GM12864 (cell line): ENCODE data around the gene FERMT1.

ENCODE experiments used
- DNase-seq: peaks from one replicate; pipeline ENCODE4 v3.0.0-alpha.2; 2011; ENCODE audit warnings: low read depth
- H3K4me3 ChIP-seq: 2 replicates; pipeline ENCODE4 v1.5.1; 2011; ENCODE audit warnings: mild to moderate bottlenecking, low read depth, low read length, control low read depth
- CTCF ChIP-seq: IDR thresholded peaks from 2 replicates; pipeline ENCODE4 v1.5.1; 2011; ENCODE audit warnings: low read depth, mild to moderate bottlenecking, moderate library complexity, low read length, control low read depth, inconsistent platforms; ENCODE audit errors: missing control alignments

Gene FERMT1

GRCh38 chr20:6053776-6054688 lies 68.8 kb downstream of the FERMT1 start, which contains the start of gene LRRN4:
LRRN4 (minus strand) TSS chr20:6054060; CDS start chr20:6052799, 1,261 bp downstream.
- H3K4me3 ChIP-seq: no peak within 1 kb of the TSS
- no peak for TF ChIP-seq CTCF
- no peak for DNase-seq

- DNase-seq: no peak
- H3K4me3 ChIP-seq: no peak overlapping the region
- no peak for TF ChIP-seq CTCF
Observed at GRCh38 chr20:6053064-6053775, 69.6 kb downstream of the FERMT1 start.

- H3K4me3 ChIP-seq: no peak overlapping the region
Observed at GRCh38 chr20:6051505-6051904, 71.3 kb downstream of the FERMT1 start.

GRCh38 chr20:6048391-6048790 lies 74.4 kb downstream of the FERMT1 start:
- no peak for DNase-seq
- H3K4me3 ChIP-seq: no peak overlapping the region
- TF ChIP-seq CTCF: no peak

More at GRCh38 chr20:6051505-6051904, 71.3 kb downstream of the FERMT1 start:
- DNase-seq: no peak
- TF ChIP-seq CTCF: no peak

GRCh38 chr20:6046432-6046831 lies 76.4 kb downstream of the FERMT1 start:
- no peak for TF ChIP-seq CTCF
- no peak overlapping the region for H3K4me3 ChIP-seq
- DNase-seq: no peak

- TF ChIP-seq CTCF: no peak
- no peak overlapping the region for H3K4me3 ChIP-seq
- DNase-seq: no peak
Observed at GRCh38 chr20:6045566-6045965, 77.3 kb downstream of the FERMT1 start.

GRCh38 chr20:6044115-6044514 lies 78.7 kb downstream of the FERMT1 start:
- TF ChIP-seq CTCF: no peak
- no peak overlapping the region for H3K4me3 ChIP-seq
- no peak for DNase-seq
